ENCODE measurements around the gene PSKH1.

DNA sequence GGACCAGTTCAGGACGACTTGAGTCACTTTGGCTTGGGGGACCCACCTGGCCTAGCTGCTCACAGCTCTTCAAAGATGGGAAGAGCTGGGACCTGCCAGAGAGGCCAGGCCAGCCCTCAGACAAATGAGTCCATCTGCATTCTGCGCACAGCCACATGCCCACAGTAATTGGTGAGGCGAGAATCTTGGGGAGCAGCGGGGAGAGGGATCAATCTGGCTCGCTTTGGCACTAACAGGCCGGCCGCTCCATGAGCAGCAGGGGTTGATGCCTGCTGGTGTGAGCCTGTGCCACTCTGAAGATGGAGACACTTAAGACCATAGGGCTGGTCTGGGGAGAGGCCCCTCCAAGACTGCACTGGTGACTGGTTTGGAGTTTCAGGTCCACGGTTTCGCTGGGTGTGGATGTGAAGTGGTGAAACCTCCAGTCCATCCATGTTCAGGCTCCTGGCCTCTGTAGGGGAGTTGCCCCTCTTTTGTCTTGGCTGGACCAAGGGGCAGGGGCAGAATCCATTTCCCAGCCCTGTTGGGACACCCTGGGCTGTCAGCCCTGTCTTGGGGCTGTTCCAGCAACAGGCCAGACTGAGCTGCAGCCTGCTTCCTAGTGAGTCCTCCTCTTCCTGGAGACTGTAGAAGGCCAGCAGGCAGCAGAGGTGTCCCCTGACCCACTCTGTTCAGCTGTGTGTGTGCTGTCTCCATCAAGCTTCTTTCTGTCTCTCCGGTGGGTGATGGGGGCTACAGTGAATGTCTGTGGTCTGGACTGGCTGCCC lies 31.3 kb downstream of the PSKH1 start:
- TF ChIP-seq CTCF (IDR thresholded peaks at IDR 0.05 in 2 of 3, conservative IDR thresholded peaks at IDR 0.05 in 1 of 3; ENCODE audit: control insufficient read depth in 2 of 3, extremely low read depth in 1 of 3, insufficient read depth in 1 of 3, low read depth in 3 of 3, low read length in 3 of 3), result no peak
- no peak for TF ChIP-seq CBFB (IDR thresholded peaks at IDR 0.05; ENCODE audit: low read depth)
- TF ChIP-seq POLR2AphosphoS5 (IDR thresholded peaks at IDR 0.05; ENCODE audit: low read length), result no peak
- no peak for TF ChIP-seq RELB (IDR thresholded peaks at IDR 0.05; ENCODE audit: low read depth)
